Cardiac muscle cell (in vitro differentiated cells and primary cell): Measurements from ENCODE around the gene PDCD1LG2. TPM values are rescaled to one million over a fixed set of nuclear protein-coding genes. Genes with fewer than 3 reads are reported as not detected.
"Not testable (repeated sequence)": the region's sequence is repeated elsewhere in the genome, so short reads cannot be mapped to it uniquely, and the experiment has no call there.

ENCODE experiments used
- DNase-seq, 2 donors: peaks; one replicate each; pipeline versions ENCODE4 v3.0.0 to v3.0.0-alpha.2; 2010 to 2017; ENCODE audit warnings: low read depth in 1 of 2, low spot score in 1 of 2
- H3K27ac ChIP-seq: fragments of 200-600 bp; sonication (generic); 2 replicates; pipeline ENCODE4 v1.5.1; 2016
- H3K27me3 ChIP-seq: fragments of 200-600 bp; sonication (generic); 2 replicates; pipeline ENCODE4 v1.6.0; 2016; ENCODE audit warnings: control low read depth
- H3K36me3 ChIP-seq: fragments of 200-600 bp; sonication (generic); 2 replicates; pipeline ENCODE4 v1.5.1; 2016; ENCODE audit warnings: control low read depth
- H3K4me1 ChIP-seq: fragments of 200-600 bp; sonication (generic); 2 replicates; pipeline ENCODE4 v1.8.1; 2017; ENCODE audit warnings: low read depth, mild to moderate bottlenecking, mixed run types
- H3K4me3 ChIP-seq: fragments of 200-600 bp; sonication (generic); 2 replicates; pipeline ENCODE4 v1.5.1; 2016; ENCODE audit warnings: mild to moderate bottlenecking
- H3K9me3 ChIP-seq: fragments of 200-600 bp; sonication (generic); 2 replicates; pipeline ENCODE4 v1.5.1; 2017; ENCODE audit warnings: low read depth, mild to moderate bottlenecking, control low read depth
- polyA plus RNA-seq: library from polyadenylated mRNA; unstranded; fragments of >200 nt; fragmentation: Nextera tagmentation; extraction: Ambion mirVana; gene quantifications from 2 replicates; pipeline ENCODE4 v1.2.1, GENCODE V29; 2016
- total RNA-seq: library from RNA; depleted of rRNA; stranded (reverse); fragments of >200 nt; gene quantifications from 2 replicates; pipeline ENCODE4 v1.2.3, GENCODE V29; 2016
- TF ChIP-seq, protein P1 (sequence below): IDR thresholded peaks from 2 replicates; pipeline ENCODE4 v1.5.1; 2012; ENCODE audit warnings: low read depth, mild to moderate bottlenecking, low read length

The PDCD1LG2 gene
- total and polyA plus RNA-seq, 2 experiments from 2014 or later: not detected

- TF ChIP-seq, protein P1, sequence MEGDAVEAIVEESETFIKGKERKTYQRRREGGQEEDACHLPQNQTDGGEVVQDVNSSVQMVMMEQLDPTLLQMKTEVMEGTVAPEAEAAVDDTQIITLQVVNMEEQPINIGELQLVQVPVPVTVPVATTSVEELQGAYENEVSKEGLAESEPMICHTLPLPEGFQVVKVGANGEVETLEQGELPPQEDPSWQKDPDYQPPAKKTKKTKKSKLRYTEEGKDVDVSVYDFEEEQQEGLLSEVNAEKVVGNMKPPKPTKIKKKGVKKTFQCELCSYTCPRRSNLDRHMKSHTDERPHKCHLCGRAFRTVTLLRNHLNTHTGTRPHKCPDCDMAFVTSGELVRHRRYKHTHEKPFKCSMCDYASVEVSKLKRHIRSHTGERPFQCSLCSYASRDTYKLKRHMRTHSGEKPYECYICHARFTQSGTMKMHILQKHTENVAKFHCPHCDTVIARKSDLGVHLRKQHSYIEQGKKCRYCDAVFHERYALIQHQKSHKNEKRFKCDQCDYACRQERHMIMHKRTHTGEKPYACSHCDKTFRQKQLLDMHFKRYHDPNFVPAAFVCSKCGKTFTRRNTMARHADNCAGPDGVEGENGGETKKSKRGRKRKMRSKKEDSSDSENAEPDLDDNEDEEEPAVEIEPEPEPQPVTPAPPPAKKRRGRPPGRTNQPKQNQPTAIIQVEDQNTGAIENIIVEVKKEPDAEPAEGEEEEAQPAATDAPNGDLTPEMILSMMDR: no peak
- Histone ChIP-seq H3K9me3 (no peaks in the 10 kb centered on the region), H3K4me1 (no peaks in the 10 kb centered on the region), H3K4me3 (no peak overlapping the region), H3K27ac (no peak overlapping the region), H3K27me3 (no peaks in the 10 kb centered on the region), H3K36me3 (no peaks in the 10 kb centered on the region)
- DNase-seq: no peak
Measured at GRCh38 chr9:5470816-5471215, 39.5 kb upstream of the PDCD1LG2 start.

- H3K36me3 ChIP-seq, H3K4me1 ChIP-seq, H3K9me3 ChIP-seq, DNase-seq, H3K4me3 ChIP-seq, H3K27ac ChIP-seq, H3K27me3 ChIP-seq: not testable (repeated sequence)
Measured at GRCh38 chr9:5475611-5476010, 34.7 kb upstream of the PDCD1LG2 start.

DNA sequence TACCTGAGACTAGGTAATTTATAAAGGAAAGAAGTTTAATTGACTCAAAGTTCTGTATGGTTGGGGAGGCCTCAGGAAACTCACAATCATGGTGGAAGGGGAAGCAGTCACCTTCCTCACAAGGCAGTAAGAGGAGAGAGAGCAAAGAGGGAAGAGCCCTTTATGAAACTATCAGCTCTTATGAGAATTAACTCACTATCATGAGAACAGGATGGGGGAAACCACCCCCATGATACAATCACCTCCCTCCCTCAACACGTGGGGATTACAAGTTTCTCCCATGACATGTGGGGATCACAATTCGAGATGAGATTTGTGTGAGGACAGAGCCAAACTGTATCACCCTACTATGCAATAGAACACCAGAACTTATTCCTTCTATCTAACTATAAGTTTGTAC, 32.1 kb upstream of the PDCD1LG2 start:
- no peak for DNase-seq
- TF ChIP-seq, protein P1: no peak
- Histone ChIP-seq H3K4me1 (no peaks in the 10 kb centered on the region), H3K36me3 (no peaks in the 10 kb centered on the region), H3K27me3 (no peaks in the 10 kb centered on the region), H3K4me3 (no peak overlapping the region), H3K27ac (no peak overlapping the region), H3K9me3 (no peaks in the 10 kb centered on the region)

- H3K27ac ChIP-seq: no peak overlapping the region
Measured at GRCh38 chr9:5479994-5480694, 30.2 kb upstream of the PDCD1LG2 start.

DNA sequence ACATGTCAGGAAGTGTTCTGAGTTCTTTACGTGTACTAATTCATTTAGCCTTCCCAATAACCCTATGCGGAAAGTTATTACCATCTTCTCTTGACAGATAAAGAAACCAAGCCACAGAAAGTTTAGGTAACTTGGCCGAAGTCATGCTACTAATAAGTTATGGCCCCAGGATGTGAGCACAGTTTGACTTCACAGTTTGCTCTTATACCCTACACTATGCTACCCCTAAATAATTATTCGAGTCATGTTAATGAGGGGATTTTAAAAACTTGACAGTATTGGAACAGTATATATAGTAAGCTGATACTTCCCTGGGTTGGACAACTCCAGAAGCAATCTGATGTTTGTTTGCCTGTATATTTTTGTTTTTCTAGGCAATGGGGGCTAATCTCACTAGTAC, 29.4 kb upstream of the PDCD1LG2 start:
- TF ChIP-seq, protein P1: no peak
- Histone ChIP-seq H3K4me3 (no peak overlapping the region), H3K4me1 (no peaks in the 10 kb centered on the region), H3K27ac (no peak overlapping the region), H3K9me3 (no peaks in the 10 kb centered on the region), H3K27me3 (no peaks in the 10 kb centered on the region), H3K36me3 (no peaks in the 10 kb centered on the region)
- DNase-seq: no peak

More at GRCh38 chr9:5479994-5480694, 30.2 kb upstream of the PDCD1LG2 start:
- TF ChIP-seq, protein P1: no peak
- no peak overlapping the region for H3K4me3 ChIP-seq
- DNase-seq: no peak
- H3K27me3 ChIP-seq: no peaks in the 10 kb centered on the region
- H3K9me3 ChIP-seq: no peaks in the 10 kb centered on the region
- no peaks in the 10 kb centered on the region for H3K4me1 ChIP-seq
- no peaks in the 10 kb centered on the region for H3K36me3 ChIP-seq

DNA sequence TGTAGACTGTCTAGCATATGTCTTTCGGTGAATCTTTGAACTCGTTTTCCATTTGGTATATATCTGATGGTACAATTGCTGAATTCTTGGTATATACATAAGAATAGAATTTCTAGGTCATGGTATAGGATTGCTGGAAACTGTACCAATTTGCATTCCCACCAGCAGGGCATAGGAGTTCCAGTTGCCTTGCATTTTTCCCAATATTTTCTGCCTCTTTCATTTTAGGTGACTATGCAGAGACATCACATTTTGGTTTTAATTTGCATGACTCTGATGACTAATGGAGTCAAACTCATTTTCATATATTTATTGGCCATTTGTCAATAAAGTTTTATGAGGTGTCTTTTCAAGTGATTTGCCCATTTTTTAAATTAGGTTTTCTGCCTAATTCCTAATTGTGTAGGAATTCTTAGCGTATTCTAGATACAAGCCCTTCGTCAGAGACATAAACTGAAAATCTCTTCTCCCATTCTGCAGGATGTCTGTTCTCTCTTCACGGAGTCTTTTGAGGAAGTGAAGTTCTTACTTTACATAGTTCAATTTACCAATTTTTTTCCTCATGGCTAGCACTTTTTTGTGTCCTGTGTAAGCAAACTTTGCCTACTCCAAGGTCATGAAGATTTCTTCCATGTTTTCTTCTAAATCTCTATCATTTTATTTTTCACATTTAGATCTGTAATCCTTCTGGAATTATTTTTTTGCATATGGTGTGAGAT, 28.9 kb upstream of the PDCD1LG2 start:
- no peak for DNase-seq
- no peaks in the 10 kb centered on the region for H3K36me3 ChIP-seq
- TF ChIP-seq, protein P1: peak; percentile 17

More for the DNA sequence above, 28.9 kb upstream of the PDCD1LG2 start:
- Histone ChIP-seq H3K27me3 (no peaks in the 10 kb centered on the region), H3K4me1 (no peaks in the 10 kb centered on the region), H3K27ac (no peak overlapping the region), H3K9me3 (no peaks in the 10 kb centered on the region), H3K4me3 (no peak overlapping the region)
